SK-N-SH (cell line): ENCODE data around the gene FASLG. TPM values are rescaled to one million over a fixed set of nuclear protein-coding genes. Genes with fewer than 3 reads are reported as not detected.

Experiments used
- CTCF ChIA-PET: fragments of 300-600, 350-600 bp; formaldehyde crosslinking; extraction: SDS; loops from one replicate; lab custom pipeline; 2021; lab: Yijun Ruan, JAX
- POLR2A ChIA-PET: fragments of 350-600 bp; sonication (Branson Sonifier 250); formaldehyde crosslinking; extraction: SDS; loops from one replicate; lab custom pipeline; 2020; ENCODE audit warnings: antibody characterized with exemption, inconsistent platforms; lab: Yijun Ruan, JAX
- DNase-seq: peaks from one replicate; pipeline ENCODE4 v3.0.0; 2012
- H2AFZ ChIP-seq: fragments of 200-600 bp; sonication (generic); 2 replicates; pipeline ENCODE4 v1.8.1; 2016; ENCODE audit warnings: antibody characterized with exemption, mild to moderate bottlenecking, low read depth
- H3F3A ChIP-seq: fragments of 200-600 bp; sonication (generic); replicated peaks from 2 replicates; pipeline ENCODE3; 2016; ENCODE audit warnings: antibody characterized with exemption, mild to moderate bottlenecking; ENCODE audit not compliant: insufficient read depth
- H3K27ac ChIP-seq, 2 experiments: fragments of 200-500 bp in 1 of 2; fragments of 200-600 bp in 1 of 2; sonication (Bioruptor generic) in 1 of 2; sonication (generic), shearing (Covaris generic) in 1 of 2; 2 replicates each; pipeline versions ENCODE4 v1.5.1 to v1.6.1; 2014 to 2016; ENCODE audit warnings: low read depth in 2 of 2, inconsistent platforms in 1 of 2, low read length in 1 of 2, mild to moderate bottlenecking in 1 of 2, mixed read lengths in 1 of 2
- H3K27me3 ChIP-seq: fragments of 200-600 bp; sonication (generic), shearing (Covaris generic); 2 replicates; pipeline ENCODE4 v1.6.1; 2016; ENCODE audit warnings: mixed run types; ENCODE audit not compliant: insufficient read depth
- H3K36me3 ChIP-seq, 2 experiments: fragments of 200-500 bp in 1 of 2; fragments of 200-600 bp in 1 of 2; sonication (Bioruptor generic) in 1 of 2; sonication (generic) in 1 of 2; replicated peaks in 1 of 2; 2 replicates each; pipeline versions ENCODE3 to v1.5.1; 2014 to 2016; ENCODE audit warnings: low read length in 1 of 2, mild to moderate bottlenecking in 1 of 2; ENCODE audit not compliant: insufficient read depth in 2 of 2, control insufficient read depth in 1 of 2
- H3K4me1 ChIP-seq, 2 experiments: fragments of 200-500 bp in 1 of 2; fragments of 200-600 bp in 1 of 2; sonication (Bioruptor generic) in 1 of 2; sonication (generic), shearing (Covaris generic) in 1 of 2; 2 replicates each; pipeline versions ENCODE4 v1.5.1 to v1.6.1; 2014 to 2016; ENCODE audit warnings: low read depth in 1 of 2, low read length in 1 of 2, mixed run types in 1 of 2; ENCODE audit not compliant: insufficient read depth in 2 of 2, control insufficient read depth in 1 of 2
- H3K4me2 ChIP-seq: fragments of 200-600 bp; sonication (generic), shearing (Covaris generic); 2 replicates; pipeline ENCODE4 v1.6.1; 2017; ENCODE audit warnings: mixed run types
- H3K4me3 ChIP-seq, 2 experiments: fragments of 200-500 bp in 1 of 2; fragments of 200-600 bp in 1 of 2; sonication (Bioruptor generic) in 1 of 2; sonication (generic), shearing (Covaris generic) in 1 of 2; 2 replicates each; pipeline versions ENCODE4 v1.5.1 to v1.8.1; 2014 to 2016; ENCODE audit warnings: low read depth in 2 of 2, inconsistent platforms in 1 of 2, low read length in 1 of 2, mild to moderate bottlenecking in 1 of 2, mixed read lengths in 1 of 2, moderate library complexity in 1 of 2
- H3K79me2 ChIP-seq: fragments of 200-600 bp; sonication (generic); 2 replicates; pipeline ENCODE4 v1.8.1; 2017; ENCODE audit warnings: mild to moderate bottlenecking; ENCODE audit not compliant: insufficient read depth
- H3K9ac ChIP-seq: fragments of 200-600 bp; sonication (generic); 2 replicates; pipeline ENCODE4 v1.6.1; 2017; ENCODE audit warnings: mixed run types
- H3K9me2 ChIP-seq: fragments of 200-600 bp; sonication (generic); 2 replicates; pipeline ENCODE4 v1.6.1; 2017; ENCODE audit warnings: mixed run types
- H3K9me3 ChIP-seq: fragments of 200-600 bp; sonication (generic); 2 replicates; pipeline ENCODE4 v1.6.1; 2017; ENCODE audit warnings: mixed run types, mild to moderate bottlenecking, moderate library complexity
- H4K20me1 ChIP-seq: fragments of 200-600 bp; sonication (generic); 2 replicates; pipeline ENCODE4 v1.6.1; 2017; ENCODE audit warnings: mild to moderate bottlenecking, mixed run types; ENCODE audit not compliant: insufficient read depth
- ELF1 ChIP-seq: IDR thresholded peaks from 2 replicates; pipeline ENCODE4 v1.4.0; 2012
- EP300 ChIP-seq, 2 experiments: IDR thresholded peaks; 2 replicates each; pipeline versions ENCODE4 v1.4.0 to v1.6.1; 2012; ENCODE audit warnings: borderline replicate concordance in 1 of 2, low read depth in 1 of 2, low read length in 1 of 2
- EZH2phosphoT487 ChIP-seq: fragments of 200-600 bp; sonication (generic); IDR thresholded peaks from 2 replicates; pipeline ENCODE4 v1.6.1; 2017; ENCODE audit warnings: low read depth, mixed run types, mild to moderate bottlenecking, antibody characterized with exemption, moderate library complexity, borderline replicate concordance
- GATA2 ChIP-seq: sonication (generic); formaldehyde crosslinking; IDR thresholded peaks from 2 replicates; pipeline ENCODE4 v1.5.0; 2020; ENCODE audit warnings: mild to moderate bottlenecking, missing genetic modification reagents
- JUND ChIP-seq: IDR thresholded peaks from 2 replicates; pipeline ENCODE4 v1.4.0; 2012
- MEF2A ChIP-seq: IDR thresholded peaks from 2 replicates; pipeline ENCODE4 v1.4.0; 2012; ENCODE audit warnings: low read depth, borderline replicate concordance
- MXI1 ChIP-seq: IDR thresholded peaks from 2 replicates; pipeline ENCODE4 v1.6.1; 2012; ENCODE audit warnings: mild to moderate bottlenecking, low read depth, low read length, improper control_type of control experiment
- NRF1 ChIP-seq: IDR thresholded peaks from 2 replicates; pipeline ENCODE4 v1.6.1; 2012; ENCODE audit warnings: low read depth, mild to moderate bottlenecking, low read length
- POLR2AphosphoS5 ChIP-seq: IDR thresholded peaks from 2 replicates; pipeline ENCODE4 v1.6.1; 2012; ENCODE audit warnings: low read depth, low read length
- RAD21 ChIP-seq: IDR thresholded peaks from 2 replicates; pipeline ENCODE4 v1.6.1; 2012; ENCODE audit warnings: mild to moderate bottlenecking, low read length
- RFX5 ChIP-seq: IDR thresholded peaks from 2 replicates; pipeline ENCODE4 v1.6.1; 2012; ENCODE audit warnings: mild to moderate bottlenecking, improper control_type of control experiment, low read length
- SIN3A ChIP-seq: IDR thresholded peaks from 2 replicates; pipeline ENCODE4 v1.6.1; 2012; ENCODE audit warnings: low read depth, mild to moderate bottlenecking, low read length, moderate library complexity, borderline replicate concordance
- TEAD4 ChIP-seq: IDR thresholded peaks from 2 replicates; pipeline ENCODE4 v1.4.0; 2012; ENCODE audit warnings: mild to moderate bottlenecking, borderline replicate concordance; ENCODE audit not compliant: insufficient read depth
- YY1 ChIP-seq: IDR thresholded peaks from 2 replicates; pipeline ENCODE4 v1.4.0; 2012; ENCODE audit warnings: low read depth, mild to moderate bottlenecking
- WGBS: methylation state at CpG from one replicate; pipeline ENCODE4 v1.1.6; 2017; ENCODE audit warnings: low lambda C conversion rate; 5-methylcytosine and 5-hydroxymethylcytosine counted together
- polyA plus RNA-seq, 3 experiments: library from polyadenylated mRNA; depleted of rRNA; stranded (reverse); fragments of >200 nt; gene quantifications; 2 replicates each; pipeline ENCODE4 v1.2.3, GENCODE V29; 2012
- TF ChIP-seq, protein P1 (sequence below): fragments of 200-600 bp; sonication (generic); IDR thresholded peaks from 2 replicates; pipeline ENCODE4 v1.6.1; 2017; ENCODE audit warnings: antibody characterized with exemption, mild to moderate bottlenecking, moderate library complexity
- TF ChIP-seq, protein P2 (sequence below): IDR thresholded peaks from 2 replicates; pipeline ENCODE4 v1.6.1; 2012; ENCODE audit warnings: mild to moderate bottlenecking, low read depth, low read length, moderate library complexity
- TF ChIP-seq, protein P3 (sequence below): IDR thresholded peaks from 2 replicates; pipeline ENCODE4; 2012
- TF ChIP-seq, protein P4 (sequence below): fragments of 150-350 bp; IDR thresholded peaks from 2 replicates; pipeline ENCODE4 v1.6.1; 2017; ENCODE audit warnings: antibody characterized with exemption, low read length, low read depth, borderline replicate concordance

FASLG gene
- polyA plus RNA-seq, 1 of the 3 experiments (the other 2 are of a cell fraction) = not detected

DNA sequence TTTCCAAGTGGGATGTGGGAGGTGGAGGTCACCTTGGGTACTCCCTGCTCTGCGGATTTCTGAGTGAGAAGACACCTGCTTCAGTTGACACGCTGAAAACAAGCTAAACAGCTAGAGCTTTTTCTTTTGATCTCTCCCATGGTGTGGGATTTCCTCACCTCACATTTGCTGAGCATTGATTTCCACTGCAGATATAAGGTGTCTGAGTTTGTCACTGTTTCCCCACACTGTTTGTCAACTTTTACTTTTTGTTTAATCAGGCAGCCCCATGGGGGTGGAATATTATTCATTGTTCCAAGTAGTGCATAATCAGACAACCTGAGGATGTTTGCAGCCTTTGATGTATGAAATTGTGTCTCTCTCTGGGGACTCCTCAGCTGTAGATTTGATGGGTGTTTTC lies 49.5 kb downstream of the FASLG start:
- H3K79me2 ChIP-seq = no peaks in the 10 kb centered on the region
- POLR2A ChIA-PET = no interaction called here
- H2AFZ ChIP-seq = no peak overlapping the region
- no peak for DNase-seq
- H3K9me3 ChIP-seq = no peaks in the 10 kb centered on the region
- H3K4me2 ChIP-seq = no peak overlapping the region
- no peak overlapping the region for H3K4me3 ChIP-seq
- TF ChIP-seq JUND (no peak), SIN3A (no peak), RFX5 (no peak), EP300 (IDR thresholded peaks at IDR 0.05; ENCODE audit: borderline replicate concordance in 1 of 2, low read depth in 1 of 2, low read length in 1 of 2) (no peak), GATA2 (CRISPR knock-in tag) (no peak), POLR2AphosphoS5 (no peak)
- TF ChIP-seq, protein P1, sequence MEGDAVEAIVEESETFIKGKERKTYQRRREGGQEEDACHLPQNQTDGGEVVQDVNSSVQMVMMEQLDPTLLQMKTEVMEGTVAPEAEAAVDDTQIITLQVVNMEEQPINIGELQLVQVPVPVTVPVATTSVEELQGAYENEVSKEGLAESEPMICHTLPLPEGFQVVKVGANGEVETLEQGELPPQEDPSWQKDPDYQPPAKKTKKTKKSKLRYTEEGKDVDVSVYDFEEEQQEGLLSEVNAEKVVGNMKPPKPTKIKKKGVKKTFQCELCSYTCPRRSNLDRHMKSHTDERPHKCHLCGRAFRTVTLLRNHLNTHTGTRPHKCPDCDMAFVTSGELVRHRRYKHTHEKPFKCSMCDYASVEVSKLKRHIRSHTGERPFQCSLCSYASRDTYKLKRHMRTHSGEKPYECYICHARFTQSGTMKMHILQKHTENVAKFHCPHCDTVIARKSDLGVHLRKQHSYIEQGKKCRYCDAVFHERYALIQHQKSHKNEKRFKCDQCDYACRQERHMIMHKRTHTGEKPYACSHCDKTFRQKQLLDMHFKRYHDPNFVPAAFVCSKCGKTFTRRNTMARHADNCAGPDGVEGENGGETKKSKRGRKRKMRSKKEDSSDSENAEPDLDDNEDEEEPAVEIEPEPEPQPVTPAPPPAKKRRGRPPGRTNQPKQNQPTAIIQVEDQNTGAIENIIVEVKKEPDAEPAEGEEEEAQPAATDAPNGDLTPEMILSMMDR = no peak
- H3K4me1 ChIP-seq = no peaks in the 10 kb centered on the region
- CTCF ChIA-PET = interaction anchor here (0.6 to 1.8 kb wide), 4 partner anchors 9 to 416 kb away, joined by 3 to 4 read pairs (median 3); no protein-coding TSS in a partner anchor
- no peak overlapping the region for H3K27ac ChIP-seq
- no peaks in the 10 kb centered on the region for H4K20me1 ChIP-seq
- H3K36me3 ChIP-seq = no peaks in the 10 kb centered on the region
- H3K9ac ChIP-seq = no peak overlapping the region
- no peaks in the 10 kb centered on the region for H3F3A ChIP-seq
- H3K27me3 ChIP-seq = no peaks in the 10 kb centered on the region
- no peaks in the 10 kb centered on the region for H3K9me2 ChIP-seq
- 33% methylated on average over 2 of the region's 2 CpGs for WGBS

DNA sequence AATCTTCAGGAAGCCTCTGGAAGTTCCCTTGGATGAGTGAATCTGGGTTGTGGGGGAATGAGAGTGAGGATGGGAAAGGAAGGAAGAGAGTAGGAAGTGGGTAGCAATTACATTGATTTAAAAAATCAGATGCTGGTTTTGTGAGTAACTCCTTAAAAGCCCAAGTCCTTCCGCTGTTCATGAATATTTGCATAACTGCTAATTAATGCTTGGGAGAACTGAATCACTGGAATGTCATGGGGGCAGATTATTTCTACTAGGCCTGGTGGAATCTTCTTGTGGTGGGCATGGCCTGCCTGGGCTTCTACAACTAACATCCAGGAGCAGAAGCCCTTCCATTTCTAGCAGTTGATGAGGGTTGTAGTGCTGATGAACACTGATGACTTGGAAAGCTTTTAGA lies 52.7 kb downstream of the FASLG start:
- Histone ChIP-seq H3K27me3 (no peaks in the 10 kb centered on the region), H3F3A (no peaks in the 10 kb centered on the region), H3K79me2 (no peaks in the 10 kb centered on the region), H3K27ac (no peak overlapping the region), H3K9me3 (no peaks in the 10 kb centered on the region), H3K4me2 (no peak overlapping the region), H3K9me2 (no peaks in the 10 kb centered on the region), H4K20me1 (no peaks in the 10 kb centered on the region), H3K9ac (no peak overlapping the region), H2AFZ (no peak overlapping the region), H3K4me1 (no peaks in the 10 kb centered on the region), H3K4me3 (no peak overlapping the region), H3K36me3 (no peaks in the 10 kb centered on the region)
- ChIA-PET POLR2A (no interaction called here), CTCF (interaction anchor here (2.3 kb wide), 1 partner anchor 8 kb away, joined by 6 read pairs; no protein-coding TSS in a partner anchor)
- WGBS = 67% methylated on average over 1 of the region's 1 CpG
- no peak for DNase-seq
- TF ChIP-seq JUND = no peak
- TF ChIP-seq, protein P2, sequence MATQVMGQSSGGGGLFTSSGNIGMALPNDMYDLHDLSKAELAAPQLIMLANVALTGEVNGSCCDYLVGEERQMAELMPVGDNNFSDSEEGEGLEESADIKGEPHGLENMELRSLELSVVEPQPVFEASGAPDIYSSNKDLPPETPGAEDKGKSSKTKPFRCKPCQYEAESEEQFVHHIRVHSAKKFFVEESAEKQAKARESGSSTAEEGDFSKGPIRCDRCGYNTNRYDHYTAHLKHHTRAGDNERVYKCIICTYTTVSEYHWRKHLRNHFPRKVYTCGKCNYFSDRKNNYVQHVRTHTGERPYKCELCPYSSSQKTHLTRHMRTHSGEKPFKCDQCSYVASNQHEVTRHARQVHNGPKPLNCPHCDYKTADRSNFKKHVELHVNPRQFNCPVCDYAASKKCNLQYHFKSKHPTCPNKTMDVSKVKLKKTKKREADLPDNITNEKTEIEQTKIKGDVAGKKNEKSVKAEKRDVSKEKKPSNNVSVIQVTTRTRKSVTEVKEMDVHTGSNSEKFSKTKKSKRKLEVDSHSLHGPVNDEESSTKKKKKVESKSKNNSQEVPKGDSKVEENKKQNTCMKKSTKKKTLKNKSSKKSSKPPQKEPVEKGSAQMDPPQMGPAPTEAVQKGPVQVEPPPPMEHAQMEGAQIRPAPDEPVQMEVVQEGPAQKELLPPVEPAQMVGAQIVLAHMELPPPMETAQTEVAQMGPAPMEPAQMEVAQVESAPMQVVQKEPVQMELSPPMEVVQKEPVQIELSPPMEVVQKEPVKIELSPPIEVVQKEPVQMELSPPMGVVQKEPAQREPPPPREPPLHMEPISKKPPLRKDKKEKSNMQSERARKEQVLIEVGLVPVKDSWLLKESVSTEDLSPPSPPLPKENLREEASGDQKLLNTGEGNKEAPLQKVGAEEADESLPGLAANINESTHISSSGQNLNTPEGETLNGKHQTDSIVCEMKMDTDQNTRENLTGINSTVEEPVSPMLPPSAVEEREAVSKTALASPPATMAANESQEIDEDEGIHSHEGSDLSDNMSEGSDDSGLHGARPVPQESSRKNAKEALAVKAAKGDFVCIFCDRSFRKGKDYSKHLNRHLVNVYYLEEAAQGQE = no peak
- TF ChIP-seq YY1 = no peak
- TF ChIP-seq MXI1 = no peak
- no peak for TF ChIP-seq EZH2phosphoT487
- TF ChIP-seq RAD21 = no peak
- TF ChIP-seq, protein P1 = no peak
- no peak for TF ChIP-seq MEF2A
- TF ChIP-seq TEAD4 = no peak
- TF ChIP-seq EP300 (IDR thresholded peaks at IDR 0.05; ENCODE audit: borderline replicate concordance in 1 of 2, low read depth in 1 of 2, low read length in 1 of 2) = no peak
- TF ChIP-seq POLR2AphosphoS5 = no peak
- no peak for TF ChIP-seq NRF1
- TF ChIP-seq, protein P3, sequence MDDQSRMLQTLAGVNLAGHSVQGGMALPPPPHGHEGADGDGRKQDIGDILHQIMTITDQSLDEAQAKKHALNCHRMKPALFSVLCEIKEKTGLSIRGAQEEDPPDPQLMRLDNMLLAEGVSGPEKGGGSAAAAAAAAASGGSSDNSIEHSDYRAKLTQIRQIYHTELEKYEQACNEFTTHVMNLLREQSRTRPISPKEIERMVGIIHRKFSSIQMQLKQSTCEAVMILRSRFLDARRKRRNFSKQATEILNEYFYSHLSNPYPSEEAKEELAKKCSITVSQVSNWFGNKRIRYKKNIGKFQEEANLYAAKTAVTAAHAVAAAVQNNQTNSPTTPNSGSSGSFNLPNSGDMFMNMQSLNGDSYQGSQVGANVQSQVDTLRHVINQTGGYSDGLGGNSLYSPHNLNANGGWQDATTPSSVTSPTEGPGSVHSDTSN = no peak
- TF ChIP-seq, protein P4, sequence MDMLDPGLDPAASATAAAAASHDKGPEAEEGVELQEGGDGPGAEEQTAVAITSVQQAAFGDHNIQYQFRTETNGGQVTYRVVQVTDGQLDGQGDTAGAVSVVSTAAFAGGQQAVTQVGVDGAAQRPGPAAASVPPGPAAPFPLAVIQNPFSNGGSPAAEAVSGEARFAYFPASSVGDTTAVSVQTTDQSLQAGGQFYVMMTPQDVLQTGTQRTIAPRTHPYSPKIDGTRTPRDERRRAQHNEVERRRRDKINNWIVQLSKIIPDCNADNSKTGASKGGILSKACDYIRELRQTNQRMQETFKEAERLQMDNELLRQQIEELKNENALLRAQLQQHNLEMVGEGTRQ = no peak
- TF ChIP-seq ELF1 = no peak
